ENCODE data around the gene HAAO. TPM values are rescaled to one million over a fixed set of nuclear protein-coding genes. Genes with fewer than 3 reads are reported as not detected.

The HAAO gene
- total and polyA plus RNA-seq, 2 of the 13 experiments (the other 11 are each of a cell fraction or from before 2014, with no cell fraction given), result 36.1 to 42.7 TPM

DNA sequence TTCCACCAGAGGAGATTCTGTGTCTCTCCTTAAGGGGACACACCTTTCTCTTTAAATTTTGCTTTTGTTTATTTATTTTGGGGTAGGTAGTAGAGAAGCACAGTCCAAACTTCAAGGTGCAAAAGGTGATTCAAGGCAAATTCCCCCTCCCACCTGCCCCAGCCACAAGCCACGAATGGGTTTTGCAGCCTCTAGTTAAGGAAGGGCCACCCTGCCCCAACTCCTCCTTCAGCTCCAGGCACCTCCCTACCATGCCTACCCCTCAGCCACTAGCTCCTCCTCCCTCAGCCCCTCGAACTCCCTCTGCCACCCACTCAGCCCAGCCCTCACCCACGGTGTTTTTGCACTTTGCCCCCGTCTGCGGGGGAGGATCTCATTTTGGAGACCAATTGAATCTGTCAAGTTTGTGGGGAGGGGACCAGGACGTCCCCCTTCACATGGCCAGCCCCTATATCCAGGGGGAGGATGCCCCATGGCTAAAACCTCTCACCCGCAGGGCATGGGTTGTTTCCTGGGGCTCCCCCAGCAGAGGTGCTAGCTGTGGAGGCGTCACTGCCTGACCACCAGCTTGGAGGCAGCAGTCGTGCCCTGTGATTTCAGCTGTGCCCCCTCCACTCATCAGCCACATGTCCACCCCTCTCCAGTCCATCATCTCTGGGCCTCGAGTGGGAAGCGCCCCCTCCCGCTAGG is 4.5 kb downstream of the HAAO start (continued):
- TF ChIP-seq, protein P1, sequence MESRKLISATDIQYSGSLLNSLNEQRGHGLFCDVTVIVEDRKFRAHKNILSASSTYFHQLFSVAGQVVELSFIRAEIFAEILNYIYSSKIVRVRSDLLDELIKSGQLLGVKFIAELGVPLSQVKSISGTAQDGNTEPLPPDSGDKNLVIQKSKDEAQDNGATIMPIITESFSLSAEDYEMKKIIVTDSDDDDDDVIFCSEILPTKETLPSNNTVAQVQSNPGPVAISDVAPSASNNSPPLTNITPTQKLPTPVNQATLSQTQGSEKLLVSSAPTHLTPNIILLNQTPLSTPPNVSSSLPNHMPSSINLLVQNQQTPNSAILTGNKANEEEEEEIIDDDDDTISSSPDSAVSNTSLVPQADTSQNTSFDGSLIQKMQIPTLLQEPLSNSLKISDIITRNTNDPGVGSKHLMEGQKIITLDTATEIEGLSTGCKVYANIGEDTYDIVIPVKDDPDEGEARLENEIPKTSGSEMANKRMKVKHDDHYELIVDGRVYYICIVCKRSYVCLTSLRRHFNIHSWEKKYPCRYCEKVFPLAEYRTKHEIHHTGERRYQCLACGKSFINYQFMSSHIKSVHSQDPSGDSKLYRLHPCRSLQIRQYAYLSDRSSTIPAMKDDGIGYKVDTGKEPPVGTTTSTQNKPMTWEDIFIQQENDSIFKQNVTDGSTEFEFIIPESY (CRISPR knock-in tag; IDR thresholded peaks at IDR 0.05), result peak; percentile 57; the same call in 1 of the 2 replicates
- TF ChIP-seq ZNF550 (CRISPR knock-in tag; IDR thresholded peaks at IDR 0.05; ENCODE audit: borderline replicate concordance), result no peak
- TF ChIP-seq ETV5 (CRISPR knock-in tag; IDR thresholded peaks at IDR 0.05; ENCODE audit: borderline replicate concordance), result no peak
- TF ChIP-seq DNMT3B (CRISPR knock-in tag; conservative IDR thresholded peaks at IDR 0.05), result no peak
- TF ChIP-seq, protein P2, sequence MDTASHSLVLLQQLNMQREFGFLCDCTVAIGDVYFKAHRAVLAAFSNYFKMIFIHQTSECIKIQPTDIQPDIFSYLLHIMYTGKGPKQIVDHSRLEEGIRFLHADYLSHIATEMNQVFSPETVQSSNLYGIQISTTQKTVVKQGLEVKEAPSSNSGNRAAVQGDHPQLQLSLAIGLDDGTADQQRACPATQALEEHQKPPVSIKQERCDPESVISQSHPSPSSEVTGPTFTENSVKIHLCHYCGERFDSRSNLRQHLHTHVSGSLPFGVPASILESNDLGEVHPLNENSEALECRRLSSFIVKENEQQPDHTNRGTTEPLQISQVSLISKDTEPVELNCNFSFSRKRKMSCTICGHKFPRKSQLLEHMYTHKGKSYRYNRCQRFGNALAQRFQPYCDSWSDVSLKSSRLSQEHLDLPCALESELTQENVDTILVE (CRISPR knock-in tag; IDR thresholded peaks at IDR 0.05), result no peak
- TF ChIP-seq TEAD3 (CRISPR knock-in tag; optimal IDR thresholded peaks at IDR 0.05; ENCODE audit: borderline replicate concordance), result no peak
- TF ChIP-seq MYNN (CRISPR knock-in tag; IDR thresholded peaks at IDR 0.05; ENCODE audit: low read depth), result no peak
- TF ChIP-seq, protein P3, sequence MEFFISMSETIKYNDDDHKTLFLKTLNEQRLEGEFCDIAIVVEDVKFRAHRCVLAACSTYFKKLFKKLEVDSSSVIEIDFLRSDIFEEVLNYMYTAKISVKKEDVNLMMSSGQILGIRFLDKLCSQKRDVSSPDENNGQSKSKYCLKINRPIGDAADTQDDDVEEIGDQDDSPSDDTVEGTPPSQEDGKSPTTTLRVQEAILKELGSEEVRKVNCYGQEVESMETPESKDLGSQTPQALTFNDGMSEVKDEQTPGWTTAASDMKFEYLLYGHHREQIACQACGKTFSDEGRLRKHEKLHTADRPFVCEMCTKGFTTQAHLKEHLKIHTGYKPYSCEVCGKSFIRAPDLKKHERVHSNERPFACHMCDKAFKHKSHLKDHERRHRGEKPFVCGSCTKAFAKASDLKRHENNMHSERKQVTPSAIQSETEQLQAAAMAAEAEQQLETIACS (CRISPR knock-in tag; IDR thresholded peaks at IDR 0.05), result no peak
- TF ChIP-seq, protein P4, sequence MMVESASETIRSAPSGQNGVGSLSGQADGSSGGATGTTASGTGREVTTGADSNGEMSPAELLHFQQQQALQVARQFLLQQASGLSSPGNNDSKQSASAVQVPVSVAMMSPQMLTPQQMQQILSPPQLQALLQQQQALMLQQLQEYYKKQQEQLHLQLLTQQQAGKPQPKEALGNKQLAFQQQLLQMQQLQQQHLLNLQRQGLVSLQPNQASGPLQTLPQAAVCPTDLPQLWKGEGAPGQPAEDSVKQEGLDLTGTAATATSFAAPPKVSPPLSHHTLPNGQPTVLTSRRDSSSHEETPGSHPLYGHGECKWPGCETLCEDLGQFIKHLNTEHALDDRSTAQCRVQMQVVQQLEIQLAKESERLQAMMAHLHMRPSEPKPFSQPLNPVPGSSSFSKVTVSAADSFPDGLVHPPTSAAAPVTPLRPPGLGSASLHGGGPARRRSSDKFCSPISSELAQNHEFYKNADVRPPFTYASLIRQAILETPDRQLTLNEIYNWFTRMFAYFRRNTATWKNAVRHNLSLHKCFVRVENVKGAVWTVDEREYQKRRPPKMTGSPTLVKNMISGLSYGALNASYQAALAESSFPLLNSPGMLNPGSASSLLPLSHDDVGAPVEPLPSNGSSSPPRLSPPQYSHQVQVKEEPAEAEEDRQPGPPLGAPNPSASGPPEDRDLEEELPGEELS (CRISPR knock-in tag; IDR thresholded peaks at IDR 0.05), result peak; percentile 51; the same call in 1 of the 2 replicates
- TF ChIP-seq ZC3H13 (CRISPR knock-in tag; IDR thresholded peaks at IDR 0.05), result peak; percentile 53; the same call in 1 of the 2 replicates
- no peak for TF ChIP-seq ZNF652 (CRISPR knock-in tag; IDR thresholded peaks at IDR 0.05; ENCODE audit: borderline replicate concordance, low read depth)
- no peak for TF ChIP-seq FOXK2 (IDR thresholded peaks at IDR 0.05)
- no peak for TF ChIP-seq CHCHD3 (CRISPR knock-in tag; IDR thresholded peaks at IDR 0.05)
- TF ChIP-seq, protein P5, sequence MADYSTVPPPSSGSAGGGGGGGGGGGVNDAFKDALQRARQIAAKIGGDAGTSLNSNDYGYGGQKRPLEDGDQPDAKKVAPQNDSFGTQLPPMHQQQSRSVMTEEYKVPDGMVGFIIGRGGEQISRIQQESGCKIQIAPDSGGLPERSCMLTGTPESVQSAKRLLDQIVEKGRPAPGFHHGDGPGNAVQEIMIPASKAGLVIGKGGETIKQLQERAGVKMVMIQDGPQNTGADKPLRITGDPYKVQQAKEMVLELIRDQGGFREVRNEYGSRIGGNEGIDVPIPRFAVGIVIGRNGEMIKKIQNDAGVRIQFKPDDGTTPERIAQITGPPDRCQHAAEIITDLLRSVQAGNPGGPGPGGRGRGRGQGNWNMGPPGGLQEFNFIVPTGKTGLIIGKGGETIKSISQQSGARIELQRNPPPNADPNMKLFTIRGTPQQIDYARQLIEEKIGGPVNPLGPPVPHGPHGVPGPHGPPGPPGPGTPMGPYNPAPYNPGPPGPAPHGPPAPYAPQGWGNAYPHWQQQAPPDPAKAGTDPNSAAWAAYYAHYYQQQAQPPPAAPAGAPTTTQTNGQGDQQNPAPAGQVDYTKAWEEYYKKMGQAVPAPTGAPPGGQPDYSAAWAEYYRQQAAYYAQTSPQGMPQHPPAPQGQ (CRISPR knock-in tag; IDR thresholded peaks at IDR 0.05; ENCODE audit: borderline replicate concordance), result no peak
- no peak for TF ChIP-seq TCF7L2 (IDR thresholded peaks at IDR 0.05; ENCODE audit: low read depth, low read length)
- no peak for TF ChIP-seq JUNB (CRISPR knock-in tag; IDR thresholded peaks at IDR 0.05; ENCODE audit: borderline replicate concordance)
- TF ChIP-seq, protein P6, sequence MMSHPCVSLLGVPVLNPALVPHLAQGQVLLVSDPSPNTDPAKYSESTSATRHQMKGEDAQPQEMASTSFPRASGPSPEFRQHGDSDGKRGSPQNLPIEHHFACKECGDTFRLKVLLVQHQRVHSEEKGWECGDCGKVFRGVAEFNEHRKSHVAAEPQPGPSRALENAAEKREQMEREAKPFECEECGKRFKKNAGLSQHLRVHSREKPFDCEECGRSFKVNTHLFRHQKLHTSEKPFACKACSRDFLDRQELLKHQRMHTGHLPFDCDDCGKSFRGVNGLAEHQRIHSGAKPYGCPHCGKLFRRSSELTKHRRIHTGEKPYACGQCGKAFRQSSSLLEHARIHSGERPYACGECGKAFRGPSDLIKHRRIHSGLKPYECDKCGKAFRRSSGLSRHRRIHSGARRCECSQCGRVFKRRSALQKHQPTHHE (CRISPR knock-in tag; IDR thresholded peaks at IDR 0.05; ENCODE audit: borderline replicate concordance), result no peak
- TF ChIP-seq ERF (CRISPR knock-in tag; IDR thresholded peaks at IDR 0.05), result no peak
